ENCODE data around the gene PPP4R3A.

PPP4R3A gene

DNA sequence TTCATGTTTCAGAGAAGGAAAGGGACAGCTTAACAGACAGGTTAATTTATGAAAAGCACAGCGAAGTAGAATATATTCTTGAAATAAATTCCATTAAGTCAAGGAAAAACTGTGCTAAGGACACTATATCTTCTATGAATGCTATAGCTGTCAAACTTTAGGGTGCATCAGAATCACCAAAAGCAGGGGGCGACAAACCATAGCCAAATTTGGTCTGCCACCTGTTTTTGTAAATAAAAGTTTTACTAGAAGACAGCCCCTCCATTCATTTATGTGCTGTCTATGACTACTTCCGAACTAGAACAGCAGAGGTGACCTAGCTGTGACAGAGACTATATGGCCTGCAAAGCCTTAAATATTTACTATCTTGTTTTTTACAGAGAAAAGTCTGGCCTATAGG lies 25.9 kb downstream of the PPP4R3A start:
- TF ChIP-seq, protein P1, sequence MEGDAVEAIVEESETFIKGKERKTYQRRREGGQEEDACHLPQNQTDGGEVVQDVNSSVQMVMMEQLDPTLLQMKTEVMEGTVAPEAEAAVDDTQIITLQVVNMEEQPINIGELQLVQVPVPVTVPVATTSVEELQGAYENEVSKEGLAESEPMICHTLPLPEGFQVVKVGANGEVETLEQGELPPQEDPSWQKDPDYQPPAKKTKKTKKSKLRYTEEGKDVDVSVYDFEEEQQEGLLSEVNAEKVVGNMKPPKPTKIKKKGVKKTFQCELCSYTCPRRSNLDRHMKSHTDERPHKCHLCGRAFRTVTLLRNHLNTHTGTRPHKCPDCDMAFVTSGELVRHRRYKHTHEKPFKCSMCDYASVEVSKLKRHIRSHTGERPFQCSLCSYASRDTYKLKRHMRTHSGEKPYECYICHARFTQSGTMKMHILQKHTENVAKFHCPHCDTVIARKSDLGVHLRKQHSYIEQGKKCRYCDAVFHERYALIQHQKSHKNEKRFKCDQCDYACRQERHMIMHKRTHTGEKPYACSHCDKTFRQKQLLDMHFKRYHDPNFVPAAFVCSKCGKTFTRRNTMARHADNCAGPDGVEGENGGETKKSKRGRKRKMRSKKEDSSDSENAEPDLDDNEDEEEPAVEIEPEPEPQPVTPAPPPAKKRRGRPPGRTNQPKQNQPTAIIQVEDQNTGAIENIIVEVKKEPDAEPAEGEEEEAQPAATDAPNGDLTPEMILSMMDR (IDR thresholded peaks at IDR 0.05; ENCODE audit: low read depth, low read length): no peak
- no peak for DNase-seq (ENCODE audit: extremely low read depth, low read depth)

DNA sequence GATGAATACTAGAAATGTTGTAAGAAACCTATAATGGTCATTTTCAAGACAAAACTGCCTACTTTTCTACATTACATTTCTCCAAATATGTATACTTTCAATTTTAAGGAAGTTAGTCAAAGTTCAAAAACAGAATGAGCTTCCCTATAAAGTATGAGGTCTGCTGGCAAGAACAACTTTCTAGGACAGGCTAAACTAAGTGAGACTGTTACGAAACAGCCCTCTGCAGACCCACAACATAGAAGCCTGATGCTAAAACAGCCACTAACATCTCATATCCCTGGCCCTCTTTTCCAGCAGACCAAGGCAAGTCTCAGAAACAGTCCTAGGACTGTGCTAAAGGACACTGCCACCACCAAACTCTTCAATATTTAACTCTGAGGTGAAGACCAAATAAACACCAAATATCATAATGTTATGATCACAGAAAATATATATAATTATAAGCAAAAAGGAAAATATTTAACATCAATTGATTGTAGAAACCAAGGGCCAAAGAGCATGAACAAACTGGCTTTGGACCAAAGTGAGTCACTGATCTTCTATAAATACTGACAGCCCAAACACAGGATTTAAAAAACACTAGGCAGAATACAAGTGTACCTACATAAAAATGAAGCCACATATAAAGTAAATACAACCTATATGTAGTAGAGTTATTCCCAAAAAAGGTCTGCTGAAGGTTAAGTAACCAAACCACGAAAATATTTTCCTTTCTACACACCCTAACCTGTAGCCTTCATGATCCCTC lies 27.7 kb downstream of the PPP4R3A start:
- TF ChIP-seq, protein P1 (IDR thresholded peaks at IDR 0.05; ENCODE audit: low read depth, low read length): no peak
- no peak for DNase-seq (ENCODE audit: extremely low read depth, low read depth)

DNA sequence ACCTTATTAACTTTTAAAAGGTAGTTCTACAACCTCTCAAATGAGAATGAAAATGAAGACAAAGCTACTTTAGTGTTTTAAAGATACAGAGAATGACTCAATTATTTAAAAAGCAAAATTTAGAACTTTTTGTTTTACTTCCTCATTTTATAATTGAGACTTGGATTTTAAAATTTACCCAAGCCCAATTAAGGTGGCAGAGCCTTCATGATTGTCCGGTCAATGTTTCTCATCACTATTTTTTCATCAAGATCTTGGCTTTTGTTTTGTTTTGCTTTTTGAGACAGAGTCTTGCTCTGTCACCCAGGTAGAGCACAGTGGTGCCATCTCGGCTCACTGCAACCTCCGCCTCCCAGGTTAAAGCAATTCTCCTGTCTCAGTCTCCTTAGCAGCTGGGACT lies 32.7 kb downstream of the PPP4R3A start:
- TF ChIP-seq, protein P1 (IDR thresholded peaks at IDR 0.05; ENCODE audit: low read depth, low read length): no peak
- DNase-seq (ENCODE audit: extremely low read depth, low read depth): no peak

DNA sequence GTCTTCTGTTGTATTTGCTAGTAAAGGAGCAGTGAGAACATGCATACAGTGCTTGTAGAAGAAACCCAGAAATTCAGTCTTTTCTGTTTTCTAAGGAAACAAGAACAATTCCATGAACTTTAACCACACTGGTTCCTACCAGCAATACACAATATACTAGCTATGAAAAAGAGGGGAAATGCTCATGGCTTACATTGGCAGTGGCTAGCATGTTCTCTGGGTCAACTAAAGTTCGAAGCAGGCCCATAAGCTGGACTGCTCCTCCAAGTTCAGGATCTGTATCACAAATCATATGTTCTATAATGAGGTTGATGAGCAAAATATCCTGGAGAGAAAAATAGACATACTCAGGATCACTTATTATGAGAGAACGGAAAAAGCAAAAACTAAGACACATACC lies 37.1 kb downstream of the PPP4R3A start:
- TF ChIP-seq, protein P1 (IDR thresholded peaks at IDR 0.05; ENCODE audit: low read depth, low read length): no peak
- DNase-seq (ENCODE audit: extremely low read depth, low read depth): no peak

DNA sequence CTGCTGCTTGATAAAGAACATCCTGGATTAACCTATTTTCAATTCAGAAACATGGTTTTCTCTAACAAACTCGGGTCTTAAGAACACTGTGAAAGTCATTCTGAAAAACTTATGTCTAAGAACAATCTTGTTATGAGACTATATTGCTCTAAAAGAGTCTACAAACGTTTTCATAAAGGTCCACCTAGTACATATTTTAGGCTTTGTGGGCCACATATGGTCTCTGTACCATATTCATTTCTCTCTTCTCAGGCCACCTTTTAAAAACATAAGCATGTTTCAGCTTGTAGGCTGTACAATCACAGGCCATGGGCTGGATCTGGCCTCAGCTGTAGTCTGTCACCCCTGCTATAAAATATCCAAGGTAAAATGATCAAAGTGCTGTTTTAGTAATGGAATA lies 39.9 kb downstream of the PPP4R3A start:
- TF ChIP-seq, protein P1 (IDR thresholded peaks at IDR 0.05; ENCODE audit: low read depth, low read length): no peak
- no peak for DNase-seq (ENCODE audit: extremely low read depth, low read depth)

DNA sequence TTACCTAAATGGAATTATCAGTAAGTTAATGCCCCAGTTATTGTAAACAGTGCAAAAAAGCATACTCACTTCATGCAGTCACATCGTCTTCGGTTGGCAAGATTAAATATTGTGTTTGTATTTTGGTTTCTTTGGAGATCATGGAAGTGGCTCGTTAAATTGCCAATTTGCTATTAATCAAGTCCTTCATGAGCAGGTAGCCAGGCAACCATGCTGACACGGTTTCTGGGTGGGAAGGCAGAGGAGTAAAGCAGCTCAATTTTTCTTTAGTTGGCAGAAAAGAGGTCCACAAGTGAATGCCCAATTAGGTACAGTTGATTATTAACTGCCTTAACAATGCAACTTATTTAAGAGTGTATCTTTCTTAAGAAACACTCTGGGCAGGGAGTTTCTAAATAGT lies 43.9 kb downstream of the PPP4R3A start:
- TF ChIP-seq, protein P1 (IDR thresholded peaks at IDR 0.05; ENCODE audit: low read depth, low read length): no peak
- DNase-seq (ENCODE audit: extremely low read depth, low read depth): no peak

DNA sequence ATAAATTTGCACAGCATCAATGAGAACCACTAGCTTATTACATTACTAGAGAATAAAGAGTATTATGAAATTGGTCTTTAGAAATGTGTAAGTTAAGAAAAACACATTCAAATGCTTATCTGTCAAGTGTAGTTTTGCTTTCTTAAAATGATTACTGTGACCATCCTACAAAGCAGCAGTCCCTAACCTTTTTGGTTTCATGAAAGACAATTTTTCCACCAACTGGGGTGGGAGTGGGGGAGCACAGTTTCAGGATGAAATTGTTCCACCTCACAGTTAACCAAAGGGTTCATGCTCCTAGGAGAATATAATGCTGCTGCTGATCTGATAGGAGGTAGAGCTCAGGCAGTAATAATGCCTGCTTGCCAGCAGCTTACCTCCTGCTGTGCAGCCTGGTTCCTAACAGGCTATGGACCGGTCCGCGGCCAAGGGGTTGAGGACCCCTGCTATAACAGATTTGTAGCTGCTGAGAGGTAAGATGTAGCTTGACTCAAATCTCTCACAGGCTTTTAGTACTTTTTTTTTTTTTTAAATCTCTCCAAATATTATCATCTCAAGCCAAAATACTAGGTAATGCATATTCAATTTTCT lies 45.4 kb downstream of the PPP4R3A start:
- TF ChIP-seq, protein P1 (IDR thresholded peaks at IDR 0.05; ENCODE audit: low read depth, low read length): no peak

More for the DNA sequence above, 45.4 kb downstream of the PPP4R3A start:
- no peak for DNase-seq (ENCODE audit: extremely low read depth, low read depth)
